NCI-H1694 (cell line): ENCODE results near the gene ARPC2.
"Not testable (repeated sequence)": the region's sequence is repeated elsewhere in the genome, so short reads cannot be mapped to it uniquely, and the experiment has no call there.

Source experiments
- DNase-seq: peaks from one replicate; lab custom pipeline; 2025; lab: John Stamatoyannopoulos, UW

Gene ARPC2

GRCh38 chr2:218270721-218271486 is 53.9 kb downstream of the ARPC2 start:
- no peak for DNase-seq

GRCh38 chr2:218271487-218271797 is 54.5 kb downstream of the ARPC2 start:
- DNase-seq = no peak

- DNase-seq = no peak
Measured at GRCh38 chr2:218271865-218272530, 55.0 kb downstream of the ARPC2 start.

GRCh38 chr2:218272531-218273212 is 55.7 kb downstream of the ARPC2 start:
- DNase-seq = peak; percentile 77

GRCh38 chr2:218273214-218273907 is 56.4 kb downstream of the ARPC2 start:
- not testable (repeated sequence) for DNase-seq

GRCh38 chr2:218273908-218274249 is 56.9 kb downstream of the ARPC2 start:
- no peak for DNase-seq

- DNase-seq = no peak
Measured at GRCh38 chr2:218274586-218274985, 57.6 kb downstream of the ARPC2 start.

GRCh38 chr2:218275371-218276072 is 58.5 kb downstream of the ARPC2 start:
- DNase-seq = no peak

- no peak for DNase-seq
Measured at GRCh38 chr2:218276986-218277755, 60.2 kb downstream of the ARPC2 start.

GRCh38 chr2:218277921-218278320 is 60.9 kb downstream of the ARPC2 start:
- no peak for DNase-seq

GRCh38 chr2:218278531-218279360 is 61.8 kb downstream of the ARPC2 start:
- no peak for DNase-seq

- DNase-seq = no peak
Measured at GRCh38 chr2:218280260-218280870, 63.4 kb downstream of the ARPC2 start.

GRCh38 chr2:218281449-218281848 is 64.5 kb downstream of the ARPC2 start:
- DNase-seq = no peak

GRCh38 chr2:218282173-218282991 is 65.4 kb downstream of the ARPC2 start:
- DNase-seq = no peak

- no peak for DNase-seq
Measured at GRCh38 chr2:218284106-218284811, 67.3 kb downstream of the ARPC2 start.

- DNase-seq = peak; percentile 47
Measured at GRCh38 chr2:218285604-218286003, 68.6 kb downstream of the ARPC2 start.

- DNase-seq = no peak
Measured at GRCh38 chr2:218286570-218287459, 69.8 kb downstream of the ARPC2 start.
